22Rv1 (cell line): ENCODE data around the gene MARK4.

ENCODE experiments used
- H3K27ac ChIP-seq: fragments of 450-650 bp; 2 replicates; pipeline ENCODE4 v1.5.1; 2017
- CTCF ChIP-seq: fragments of 450-650 bp; IDR thresholded peaks from 2 replicates; pipeline ENCODE4 v1.5.1; 2017; ENCODE audit warnings: mild to moderate bottlenecking
- ZFX ChIP-seq: fragments of 450-650 bp; IDR thresholded peaks from 2 replicates; pipeline ENCODE4 v1.6.1; 2017; ENCODE audit warnings: antibody characterized with exemption, borderline replicate concordance

The MARK4 gene

GRCh38 chr19:45320997-45321775 is 70.1 kb downstream of the MARK4 start:
- no peak overlapping the region for H3K27ac ChIP-seq
- TF ChIP-seq CTCF: no peak
- TF ChIP-seq ZFX: no peak

- H3K27ac ChIP-seq: no peak overlapping the region
These were observed 70.8 kb downstream of the MARK4 start for GRCh38 chr19:45321848-45322247.

GRCh38 chr19:45322311-45322710 is 71.2 kb downstream of the MARK4 start:
- H3K27ac ChIP-seq: no peak overlapping the region
- TF ChIP-seq ZFX (no peak), CTCF (no peak)

More at GRCh38 chr19:45321848-45322247, 70.8 kb downstream of the MARK4 start:
- TF ChIP-seq CTCF (no peak), ZFX (no peak)

GRCh38 chr19:45322744-45323281 is 71.7 kb downstream of the MARK4 start, which contains the start of gene CKM:
CKM (minus strand) TSS chr19:45322875; CDS start chr19:45319713, 3,162 bp downstream.
- TF ChIP-seq CTCF (no peak), ZFX (no peak)

GRCh38 chr19:45323671-45324081 is 72.6 kb downstream of the MARK4 start:
- H3K27ac ChIP-seq: no peak overlapping the region
- no peak for TF ChIP-seq CTCF

More at GRCh38 chr19:45322744-45323281, 71.7 kb downstream of the MARK4 start, which contains the start of gene CKM:
- no peak within 1 kb of the TSS for H3K27ac ChIP-seq

GRCh38 chr19:45324349-45324907 is 73.4 kb downstream of the MARK4 start:
- H3K27ac ChIP-seq: no peak overlapping the region
- TF ChIP-seq CTCF (no peak), ZFX (no peak)
